MM.1S (cell line): ENCODE measurements around the gene ADCY5.
A peak's percentile ranks its signal among the peaks of the same experiment; 100 is the strongest.

Source experiments
- DNase-seq: peaks from one replicate; pipeline ENCODE4 v3.0.0-alpha.2; 2015
- H2AFZ ChIP-seq: fragments of 300-600 bp; sonication (generic); 2 replicates; pipeline ENCODE4 v1.6.0; 2016; ENCODE audit warnings: antibody characterized with exemption, low read length
- H3F3A ChIP-seq: fragments of 300-600 bp; sonication (generic); 2 replicates; pipeline ENCODE4 v1.6.1; 2016; ENCODE audit warnings: mild to moderate bottlenecking, antibody characterized with exemption, low read length, moderate library complexity, mixed read lengths; ENCODE audit not compliant: insufficient read depth
- H3K27ac ChIP-seq: fragments of 300-600 bp; sonication (generic); 2 replicates; pipeline ENCODE4 v1.5.1; 2016; ENCODE audit warnings: mild to moderate bottlenecking, low read length
- H3K27me3 ChIP-seq: fragments of 300-600 bp; sonication (generic); replicated peaks from 2 replicates; pipeline ENCODE4 v1.6.0; 2016; ENCODE audit warnings: low read length; ENCODE audit not compliant: insufficient read depth
- H3K36me3 ChIP-seq: fragments of 300-600 bp; sonication (generic); replicated peaks from 2 replicates; pipeline ENCODE4 v1.6.1; 2016; ENCODE audit warnings: mild to moderate bottlenecking, low read length, mixed read lengths; ENCODE audit not compliant: insufficient read depth
- H3K4me1 ChIP-seq: fragments of 300-600 bp; sonication (generic); 2 replicates; pipeline ENCODE4 v1.6.1; 2016; ENCODE audit warnings: low read length, mixed read lengths
- H3K4me2 ChIP-seq: fragments of 300-600 bp; sonication (generic); 2 replicates; pipeline ENCODE4 v1.6.0; 2016; ENCODE audit warnings: low read depth, low read length
- H3K4me3 ChIP-seq: fragments of 300-600 bp; sonication (generic); 2 replicates; pipeline ENCODE4 v1.5.1; 2016; ENCODE audit warnings: low read length, mixed read lengths
- H3K79me2 ChIP-seq: fragments of 300-600 bp; sonication (generic); 2 replicates; pipeline ENCODE4 v1.6.1; 2016; ENCODE audit warnings: mixed run types, low read length, mixed read lengths
- H3K9ac ChIP-seq: fragments of 300-600 bp; sonication (generic); 2 replicates; pipeline ENCODE4 v1.6.1; 2016; ENCODE audit warnings: low read length, mixed read lengths
- H3K9me2 ChIP-seq: fragments of 300-600 bp; sonication (generic); replicated peaks from 2 replicates; pipeline ENCODE4 v1.6.1; 2016; ENCODE audit warnings: mild to moderate bottlenecking, low read length, mixed read lengths; ENCODE audit not compliant: insufficient read depth
- H3K9me3 ChIP-seq: fragments of 300-600 bp; sonication (generic); replicated peaks from 2 replicates; pipeline ENCODE4 v1.6.1; 2016; ENCODE audit warnings: mild to moderate bottlenecking, low read length, mixed read lengths; ENCODE audit not compliant: insufficient read depth
- H4K20me1 ChIP-seq: fragments of 300-600 bp; sonication (generic); 2 replicates; pipeline ENCODE4 v1.6.1; 2016; ENCODE audit warnings: mild to moderate bottlenecking, low read length, moderate library complexity, mixed read lengths; ENCODE audit not compliant: insufficient read depth
- CTCF ChIP-seq: fragments of 300-600 bp; sonication (generic); IDR thresholded peaks from 2 replicates; pipeline ENCODE4 v1.5.1; 2016; ENCODE audit warnings: antibody characterized with exemption, low read length, mixed read lengths
- EZH2 ChIP-seq: fragments of 300-600 bp; sonication (generic); optimal IDR thresholded peaks from 2 replicates; pipeline ENCODE3; 2017; ENCODE audit warnings: low read depth, mild to moderate bottlenecking, antibody characterized with exemption, low read length, mixed read lengths
- EZH2phosphoT487 ChIP-seq: fragments of 300-600 bp; sonication (generic); IDR thresholded peaks from 2 replicates; pipeline ENCODE4 v1.6.1; 2018; ENCODE audit warnings: antibody characterized with exemption, low read length

The ADCY5 gene

GRCh38 chr3:123314359-123315270, 134.3 kb downstream of the ADCY5 start:
- no peak overlapping the region for H3K9ac ChIP-seq
- no peaks in the 10 kb centered on the region for H3K9me3 ChIP-seq
- H3K27ac ChIP-seq: no peak overlapping the region
- no peaks in the 10 kb centered on the region for H3F3A ChIP-seq
- DNase-seq: no peak
- peak overlapping the region; percentile 49; the same call in 1 of the 2 replicates for H2AFZ ChIP-seq
- H3K4me3 ChIP-seq: no peak overlapping the region
- no peaks in the 10 kb centered on the region for H4K20me1 ChIP-seq
- H3K4me2 ChIP-seq: peak overlapping the region; percentile 20; the same call in 1 of the 2 replicates
- no peaks in the 10 kb centered on the region for H3K9me2 ChIP-seq
- H3K4me1 ChIP-seq: peaks cover 12% of the 10 kb centered on the region; the same call in 1 of the 2 replicates
- H3K27me3 ChIP-seq: no peaks in the 10 kb centered on the region
- H3K36me3 ChIP-seq: no peaks in the 10 kb centered on the region
- TF ChIP-seq CTCF (no peak), EZH2phosphoT487 (no peak), EZH2 (no peak)
- H3K79me2 ChIP-seq: no peaks in the 10 kb centered on the region

- no peak overlapping the region for H3K4me3 ChIP-seq
- H3K79me2 ChIP-seq: no peaks in the 10 kb centered on the region
- no peaks in the 10 kb centered on the region for H3K9me3 ChIP-seq
- H3K27ac ChIP-seq: no peak overlapping the region
- no peak overlapping the region for H3K9ac ChIP-seq
- H3F3A ChIP-seq: no peaks in the 10 kb centered on the region
- H3K4me2 ChIP-seq: no peak overlapping the region
- no peaks in the 10 kb centered on the region for H3K27me3 ChIP-seq
- DNase-seq: no peak
- H3K4me1 ChIP-seq: peaks cover 12% of the 10 kb centered on the region; the same call in 1 of the 2 replicates
- no peaks in the 10 kb centered on the region for H3K36me3 ChIP-seq
- H3K9me2 ChIP-seq: no peaks in the 10 kb centered on the region
- H2AFZ ChIP-seq: peak overlapping the region; percentile 49; the same call in 1 of the 2 replicates
- H4K20me1 ChIP-seq: no peaks in the 10 kb centered on the region
- no peak for TF ChIP-seq EZH2phosphoT487
- TF ChIP-seq EZH2: no peak
- no peak for TF ChIP-seq CTCF
Observed at GRCh38 chr3:123313889-123314288, 135.0 kb downstream of the ADCY5 start.

- no peak overlapping the region for H3K4me3 ChIP-seq
- no peak overlapping the region for H3K4me2 ChIP-seq
- H3K27me3 ChIP-seq: no peaks in the 10 kb centered on the region
- H3F3A ChIP-seq: no peaks in the 10 kb centered on the region
- H3K36me3 ChIP-seq: no peaks in the 10 kb centered on the region
- H3K4me1 ChIP-seq: peaks cover 12% of the 10 kb centered on the region; the same call in 1 of the 2 replicates
- no peaks in the 10 kb centered on the region for H3K79me2 ChIP-seq
- no peak overlapping the region for H2AFZ ChIP-seq
- TF ChIP-seq CTCF: no peak
- TF ChIP-seq EZH2phosphoT487: no peak
- no peak for TF ChIP-seq EZH2
- no peak overlapping the region for H3K9ac ChIP-seq
- no peaks in the 10 kb centered on the region for H3K9me3 ChIP-seq
- no peaks in the 10 kb centered on the region for H3K9me2 ChIP-seq
- no peak for DNase-seq
- H4K20me1 ChIP-seq: no peaks in the 10 kb centered on the region
- H3K27ac ChIP-seq: no peak overlapping the region
Observed at GRCh38 chr3:123312331-123313265, 136.3 kb downstream of the ADCY5 start.
